Gastrocnemius medialis (tissue), 4 donors: ENCODE measurements around the gene OR2A25. TPM values are rescaled to one million over a fixed set of nuclear protein-coding genes. Genes with fewer than 3 reads are reported as not detected.
A peak's percentile ranks its signal among the peaks of the same experiment; 100 is the strongest.

Source experiments
- ATAC-seq, 2 donors: fragments of 150-250 bp; one replicate each; pipeline ENCODE4 v1.9.1; 2016
- DNase-seq, 2 donors: peaks; one replicate each; pipeline ENCODE4 v3.0.0-alpha.2; 2019
- H3K27ac ChIP-seq, 4 donors: fragments of 200-600 bp; sonication (generic); 1 replicate in 1 of 4; 2 replicates in 3 of 4; pipeline ENCODE4 v1.5.1; 2016 to 2018; ENCODE audit warnings: mild to moderate bottlenecking in 2 of 4, moderate library complexity in 1 of 4
- H3K27me3 ChIP-seq, 3 donors: fragments of 200-600 bp; sonication (generic) in 2 of 3; 1 replicate in 1 of 3; 2 replicates in 2 of 3; pipeline versions ENCODE4 v1.5.1 to v1.6.0; 2016 to 2019; ENCODE audit warnings: mild to moderate bottlenecking in 1 of 3, moderate library complexity in 1 of 3
- H3K36me3 ChIP-seq, 2 donors: fragments of 200-600 bp; sonication (generic) in 1 of 2; one replicate each; pipeline ENCODE4 v1.5.1; 2017 to 2018
- H3K4me1 ChIP-seq, 2 donors: fragments of 200-600 bp; sonication (generic) in 1 of 2; one replicate each; pipeline ENCODE4 v1.5.1; 2016 to 2017; ENCODE audit warnings: mild to moderate bottlenecking in 2 of 2
- H3K4me3 ChIP-seq, 4 donors: fragments of 200-600 bp; sonication (generic) in 3 of 4; 1 replicate in 1 of 4; 2 replicates in 3 of 4; pipeline ENCODE4 v1.5.1; 2016 to 2019; ENCODE audit warnings: mild to moderate bottlenecking in 2 of 4
- H3K9me3 ChIP-seq, 3 donors: fragments of 200-600 bp; sonication (generic) in 2 of 3; 1 replicate in 1 of 3; 2 replicates in 2 of 3; pipeline ENCODE4 v1.5.1; 2016 to 2019
- POLR2A ChIP-seq, 2 donors: fragments of 450-650 bp; IDR thresholded peaks; one replicate each; pipeline ENCODE4 v1.6.1; 2017; ENCODE audit warnings: antibody characterized with exemption in 2 of 2, mild to moderate bottlenecking in 2 of 2, moderate library complexity in 2 of 2
- in situ Hi-C, 4 donors: fragments of 200-750 bp; cut with MboI; loops; one replicate each; pipeline versions ENCODE4 v1.15.0 to v1.8.0; 2017; ENCODE audit warnings: low sequenced_read_pairs in 4 of 4
- intact Hi-C: fragments of 100-400 bp; cut with DNase I; formaldehyde crosslinking; loops from one replicate; pipeline ENCODE4 v1.15.1; 2023; ENCODE audit warnings: low total_unique reads
- total RNA-seq, 4 donors: library from RNA; depleted of rRNA; stranded (reverse); fragments of >200 nt; gene quantifications; one replicate each; pipeline versions ENCODE4 v1.1.0 to v1.2.3, GENCODE V29; 2016
- TF ChIP-seq, protein P1 (sequence below), 5 experiments: fragments of 450-650 bp in 3 of 5; fragments of 200-600 bp in 2 of 5; sonication (generic) in 2 of 5; IDR thresholded peaks in 4 of 5; conservative IDR thresholded peaks in 1 of 5; 1 replicate in 4 of 5; 2 replicates in 1 of 5; pipeline ENCODE4 v1.5.1; 2016 to 2019; ENCODE audit warnings: antibody characterized with exemption in 5 of 5, mild to moderate bottlenecking in 3 of 5, moderate library complexity in 3 of 5

OR2A25 gene, protein sequence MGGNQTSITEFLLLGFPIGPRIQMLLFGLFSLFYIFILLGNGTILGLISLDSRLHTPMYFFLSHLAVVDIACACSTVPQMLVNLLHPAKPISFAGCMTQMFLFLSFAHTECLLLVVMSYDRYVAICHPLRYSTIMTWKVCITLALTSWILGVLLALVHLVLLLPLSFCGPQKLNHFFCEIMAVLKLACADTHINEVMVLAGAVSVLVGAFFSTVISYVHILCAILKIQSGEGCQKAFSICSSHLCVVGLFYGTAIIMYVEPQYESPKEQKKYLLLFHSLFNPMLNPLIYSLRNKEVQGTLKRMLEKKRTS
- not detected for total RNA-seq

DNA sequence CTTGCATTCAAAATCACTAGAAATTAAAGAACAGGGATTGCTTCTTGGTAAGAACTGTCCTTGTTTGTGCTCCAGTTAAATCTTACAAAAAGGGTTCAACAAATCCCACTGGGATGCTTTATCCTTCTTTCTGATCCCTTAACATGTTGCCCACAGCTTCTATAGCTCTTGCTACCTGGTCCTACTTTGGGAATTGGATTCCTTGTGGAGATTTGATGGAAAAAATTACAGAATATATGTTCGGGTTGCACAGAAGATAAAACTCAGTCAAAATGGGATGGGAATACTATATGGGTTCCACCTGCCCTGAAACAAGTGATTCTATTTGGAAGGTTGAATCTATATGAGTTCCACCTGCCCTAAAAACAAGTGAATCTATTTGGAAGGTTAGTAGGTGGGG, at the start of gene OR2A25:
OR2A25 (plus strand) TSS at position 301 of the 400 bp plus-strand sequence. CDS start 4,409 bp downstream, outside the sequence.
- intact Hi-C loops, result no loop called here

DNA sequence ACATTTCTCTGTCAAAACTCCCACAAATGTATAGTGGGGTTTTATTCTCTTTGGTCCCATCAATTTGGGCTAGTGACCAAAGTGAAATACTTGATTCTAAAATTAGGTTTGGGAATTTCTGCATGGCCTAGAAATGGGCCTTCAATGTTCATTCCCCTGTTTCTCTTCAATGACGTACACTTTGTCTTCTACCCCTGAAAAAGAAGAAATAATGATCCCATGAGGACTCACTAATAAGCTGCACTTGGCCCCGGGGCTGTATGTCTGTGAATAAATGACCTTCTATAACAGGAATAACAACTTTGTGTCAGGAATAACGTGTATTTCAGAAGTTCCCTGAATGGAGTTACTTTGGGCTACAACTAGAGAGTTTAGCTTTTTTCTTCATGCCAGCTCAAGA, 49.3 kb upstream of the OR2A25 start:
- in situ Hi-C loops (no loop called here), intact Hi-C loops (no loop called here)
- Histone ChIP-seq H3K4me3 (no peak overlapping the region), H3K27ac (peak overlapping the region in 3 of 4 donors; percentile 9 to 41 (median 38)), H3K4me1 (no peaks in the 10 kb centered on the region), H3K9me3 (no peaks in the 10 kb centered on the region), H3K27me3 (no peaks in the 10 kb centered on the region), H3K36me3 (no peaks in the 10 kb centered on the region)
- DNase-seq (no peak), ATAC-seq (peak in 1 of 2 donors; percentile 42)
- TF ChIP-seq POLR2A (IDR thresholded peaks at IDR 0.05), result no peak

More for the DNA sequence above, at the start of gene OR2A25:
- DNase-seq (no peak), ATAC-seq (no peak)
- Histone ChIP-seq H3K36me3 (no peaks in the 10 kb centered on the region), H3K27ac (no peak within 1 kb of the TSS), H3K27me3 (no peaks in the 10 kb centered on the region), H3K9me3 (no peaks in the 10 kb centered on the region), H3K4me3 (no peak within 1 kb of the TSS), H3K4me1 (no peaks in the 10 kb centered on the region)
- no peak for TF ChIP-seq POLR2A (IDR thresholded peaks at IDR 0.05)
- TF ChIP-seq, protein P1, sequence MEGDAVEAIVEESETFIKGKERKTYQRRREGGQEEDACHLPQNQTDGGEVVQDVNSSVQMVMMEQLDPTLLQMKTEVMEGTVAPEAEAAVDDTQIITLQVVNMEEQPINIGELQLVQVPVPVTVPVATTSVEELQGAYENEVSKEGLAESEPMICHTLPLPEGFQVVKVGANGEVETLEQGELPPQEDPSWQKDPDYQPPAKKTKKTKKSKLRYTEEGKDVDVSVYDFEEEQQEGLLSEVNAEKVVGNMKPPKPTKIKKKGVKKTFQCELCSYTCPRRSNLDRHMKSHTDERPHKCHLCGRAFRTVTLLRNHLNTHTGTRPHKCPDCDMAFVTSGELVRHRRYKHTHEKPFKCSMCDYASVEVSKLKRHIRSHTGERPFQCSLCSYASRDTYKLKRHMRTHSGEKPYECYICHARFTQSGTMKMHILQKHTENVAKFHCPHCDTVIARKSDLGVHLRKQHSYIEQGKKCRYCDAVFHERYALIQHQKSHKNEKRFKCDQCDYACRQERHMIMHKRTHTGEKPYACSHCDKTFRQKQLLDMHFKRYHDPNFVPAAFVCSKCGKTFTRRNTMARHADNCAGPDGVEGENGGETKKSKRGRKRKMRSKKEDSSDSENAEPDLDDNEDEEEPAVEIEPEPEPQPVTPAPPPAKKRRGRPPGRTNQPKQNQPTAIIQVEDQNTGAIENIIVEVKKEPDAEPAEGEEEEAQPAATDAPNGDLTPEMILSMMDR (IDR thresholded peaks at IDR 0.05 in 4 of 5, conservative IDR thresholded peaks at IDR 0.05 in 1 of 5), result no peak
- in situ Hi-C loops, result no loop called here

DNA sequence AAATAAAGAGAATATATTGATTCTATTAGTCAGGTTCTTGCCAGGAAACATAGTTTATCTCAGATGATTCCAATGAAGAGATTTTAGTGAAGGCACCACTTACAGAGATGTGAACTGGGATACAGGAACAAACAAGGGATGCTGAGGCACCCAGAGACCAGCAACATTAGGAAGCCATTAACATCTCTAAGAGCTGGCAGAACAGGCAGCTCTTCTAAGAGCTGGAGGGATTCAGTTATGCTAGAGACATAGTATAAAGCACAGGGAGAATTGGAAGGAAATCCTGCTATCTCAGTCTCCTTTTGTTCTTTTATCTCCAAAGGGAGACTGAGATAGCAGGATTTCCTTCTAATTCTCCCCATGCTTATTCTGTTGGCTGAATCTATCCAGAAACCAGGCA, 47.4 kb upstream of the OR2A25 start:
- H3K36me3 ChIP-seq, result no peaks in the 10 kb centered on the region
- no peaks in the 10 kb centered on the region for H3K4me1 ChIP-seq
- TF ChIP-seq, protein P1 (IDR thresholded peaks at IDR 0.05 in 4 of 5, conservative IDR thresholded peaks at IDR 0.05 in 1 of 5), result no peak
- no peak for TF ChIP-seq POLR2A (IDR thresholded peaks at IDR 0.05)
- ATAC-seq, result no peak
- no peak overlapping the region for H3K4me3 ChIP-seq
- intact Hi-C loops (no loop called here), in situ Hi-C loops (no loop called here)
- DNase-seq, result no peak
- H3K27me3 ChIP-seq, result no peaks in the 10 kb centered on the region
- no peak overlapping the region for H3K27ac ChIP-seq
- H3K9me3 ChIP-seq, result no peaks in the 10 kb centered on the region

DNA sequence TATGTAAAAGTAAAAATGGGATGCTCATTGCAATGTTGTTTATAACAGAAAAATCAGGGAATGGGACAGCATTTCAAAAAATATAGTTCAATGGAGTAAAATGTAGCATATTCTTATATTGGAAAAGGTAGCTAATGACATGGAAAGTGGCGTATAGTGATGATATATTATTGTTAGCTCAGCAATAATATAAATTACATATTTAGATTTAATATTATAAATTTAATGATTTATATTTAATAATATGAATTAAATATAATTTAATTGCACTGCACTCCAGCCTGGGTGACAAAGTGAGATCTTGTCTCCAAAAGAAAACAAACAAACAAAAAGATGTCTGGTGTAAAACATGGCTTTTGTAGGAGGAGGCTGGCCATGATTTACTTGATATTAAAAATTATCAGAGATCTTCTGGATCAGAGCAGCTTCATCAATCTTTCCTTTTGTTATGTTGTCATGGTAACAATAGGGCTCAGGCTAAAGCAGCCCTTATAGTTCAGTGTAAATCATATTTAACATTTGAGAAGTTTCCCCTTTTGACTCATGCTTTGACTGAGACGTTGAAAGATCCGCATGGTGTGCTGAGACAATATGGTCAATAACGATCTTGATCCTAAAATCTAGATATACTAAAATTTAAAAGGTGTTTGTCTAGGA, 46.3 kb upstream of the OR2A25 start:
- in situ Hi-C loops (no loop called here), intact Hi-C loops (no loop called here)
- TF ChIP-seq, protein P1 (IDR thresholded peaks at IDR 0.05 in 4 of 5, conservative IDR thresholded peaks at IDR 0.05 in 1 of 5), result no peak
- TF ChIP-seq POLR2A (IDR thresholded peaks at IDR 0.05), result no peak
- H3K4me1 ChIP-seq, result no peaks in the 10 kb centered on the region
- H3K36me3 ChIP-seq, result no peaks in the 10 kb centered on the region
- H3K9me3 ChIP-seq, result no peaks in the 10 kb centered on the region
- ATAC-seq (no peak), DNase-seq (no peak)
- H3K4me3 ChIP-seq, result no peak overlapping the region
- no peaks in the 10 kb centered on the region for H3K27me3 ChIP-seq
- no peak overlapping the region for H3K27ac ChIP-seq

DNA sequence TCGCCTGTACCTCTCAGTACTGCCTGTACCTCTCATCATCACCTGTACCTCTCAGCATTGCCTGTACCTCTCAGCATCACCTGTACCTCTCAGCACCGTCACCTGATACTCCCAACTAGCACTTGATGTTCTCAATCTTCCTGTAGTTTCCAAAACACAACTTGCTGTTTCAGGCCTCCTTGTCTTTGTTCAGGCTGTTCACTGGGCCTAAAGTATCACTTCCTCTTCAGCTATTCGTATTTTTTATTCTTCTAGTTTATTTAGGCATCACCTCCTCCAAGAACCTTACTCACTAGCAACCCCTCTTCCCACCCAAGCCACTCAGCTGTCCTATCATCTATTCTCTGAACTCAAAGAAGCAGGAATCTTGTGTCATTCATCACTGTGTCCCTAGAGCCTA, 45.4 kb upstream of the OR2A25 start:
- Histone ChIP-seq H3K27ac (no peak overlapping the region), H3K27me3 (no peaks in the 10 kb centered on the region), H3K9me3 (no peaks in the 10 kb centered on the region), H3K36me3 (no peaks in the 10 kb centered on the region), H3K4me3 (no peak overlapping the region), H3K4me1 (no peaks in the 10 kb centered on the region)
- in situ Hi-C loops, result no loop called here
- TF ChIP-seq, protein P1 (IDR thresholded peaks at IDR 0.05 in 4 of 5, conservative IDR thresholded peaks at IDR 0.05 in 1 of 5), result no peak
- no peak for TF ChIP-seq POLR2A (IDR thresholded peaks at IDR 0.05)
- intact Hi-C loops, result no loop called here
- ATAC-seq, result no peak
- no peak for DNase-seq
